ENCODE measurements around the gene STARD3.

The STARD3 gene

DNA sequence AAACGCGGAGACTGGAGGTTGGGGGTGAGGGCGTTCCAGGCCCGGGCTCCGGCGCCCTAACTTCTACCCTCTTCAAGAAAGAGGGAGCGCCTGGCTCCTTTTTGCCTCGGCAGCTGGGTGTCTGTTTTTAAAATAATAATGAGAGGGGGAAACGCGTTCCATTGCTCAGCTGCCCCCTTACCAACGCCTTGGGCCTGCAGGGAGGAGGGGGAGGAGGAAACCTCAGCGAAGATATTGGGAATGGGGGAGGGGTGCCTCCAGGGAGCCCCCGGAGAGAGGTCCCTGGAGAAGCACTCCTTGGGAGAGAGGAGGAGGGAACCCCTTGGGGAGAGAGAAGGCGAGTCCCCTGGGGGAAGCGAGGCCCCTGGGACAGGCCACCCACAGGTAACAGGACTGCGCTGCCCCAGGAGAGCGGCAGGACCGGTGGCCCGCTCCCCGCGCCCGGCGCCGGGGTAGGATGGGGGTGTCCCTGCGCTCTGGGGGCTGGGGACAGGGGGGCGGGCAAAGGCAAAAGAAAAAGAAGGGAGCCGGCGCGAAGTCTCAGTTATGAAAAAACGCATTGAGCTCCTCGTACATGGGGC is 31.9 kb upstream of the STARD3 start:
- DNase-seq, result no peak

DNA sequence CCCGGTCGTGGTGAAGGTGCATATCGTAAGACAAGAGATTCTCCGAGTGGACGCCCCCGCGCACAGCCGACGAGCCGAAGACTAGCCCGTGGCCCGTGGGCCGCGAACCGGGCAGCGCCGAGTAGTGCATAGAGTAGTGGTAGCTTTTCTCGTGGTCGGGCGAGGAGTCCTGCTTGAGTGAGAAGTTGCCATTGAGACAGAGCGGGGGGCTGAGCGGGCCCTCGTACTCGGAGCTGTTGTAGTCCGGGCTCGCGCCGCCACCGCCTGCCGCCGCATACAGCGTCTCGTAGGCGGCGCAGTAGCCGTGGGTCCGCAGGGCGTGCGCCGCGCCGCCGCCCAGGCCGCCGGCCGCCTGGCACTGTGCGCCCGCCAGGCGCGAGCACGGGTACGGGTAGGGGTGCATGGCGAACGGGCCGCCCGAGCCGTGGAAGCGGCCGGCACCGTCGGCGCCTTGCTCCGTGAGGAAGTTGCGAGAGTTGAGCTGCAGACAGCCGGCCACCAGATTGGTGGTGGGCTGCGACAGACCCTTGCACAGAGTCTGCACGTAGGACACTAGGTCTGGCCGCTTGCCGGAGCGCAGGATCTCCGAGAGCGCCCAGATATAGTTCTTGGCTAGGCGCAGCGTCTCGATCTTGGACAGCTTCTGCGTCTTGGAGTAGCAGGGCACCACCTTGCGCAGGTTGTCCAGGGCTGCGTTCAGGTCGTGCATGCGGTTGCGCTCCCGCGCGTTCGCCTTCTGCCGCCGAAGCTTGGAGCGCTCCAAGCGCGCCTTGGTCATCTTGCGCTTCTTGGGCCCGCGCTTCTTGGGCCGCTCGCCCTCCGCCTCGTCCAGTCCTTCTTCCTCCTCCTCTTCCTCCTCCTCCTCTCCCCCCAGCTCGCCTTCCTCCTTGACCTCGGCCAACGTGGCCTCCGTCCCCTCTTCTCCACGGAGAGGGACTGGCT is 31.2 kb upstream of the STARD3 start:
- DNase-seq, result no peak

DNA sequence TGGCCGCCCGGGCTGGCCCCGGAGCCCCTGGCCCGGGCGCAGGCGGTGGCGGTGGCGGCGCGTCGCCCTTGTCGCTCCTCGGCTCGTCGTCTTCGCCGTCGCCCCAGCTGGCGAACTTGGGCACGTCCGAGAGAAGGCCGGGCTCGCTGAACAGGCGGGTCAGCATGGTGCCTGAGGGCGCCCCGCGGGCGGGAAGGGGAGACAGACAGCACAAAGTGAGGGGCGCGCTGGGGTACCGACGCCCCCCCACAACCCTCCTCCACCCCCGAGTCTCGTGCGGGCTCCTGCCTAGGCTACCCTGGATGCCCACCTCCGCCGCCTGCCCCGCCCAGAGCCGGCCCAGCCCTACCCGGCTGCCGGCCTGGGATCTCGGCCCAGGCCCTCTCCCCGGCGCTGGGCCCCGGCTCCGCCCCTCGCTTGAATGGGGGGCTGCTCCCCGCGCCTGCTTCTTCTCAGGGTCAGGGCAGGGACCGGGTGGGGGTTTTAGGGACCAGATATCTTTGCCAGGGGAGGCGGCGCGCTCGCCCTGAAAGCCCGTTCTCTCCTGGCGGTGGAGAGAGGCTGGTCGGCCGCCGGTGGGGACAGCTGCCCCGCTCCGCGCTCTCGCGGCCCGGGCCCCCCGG is 30.4 kb upstream of the STARD3 start:
- DNase-seq, result no peak

DNA sequence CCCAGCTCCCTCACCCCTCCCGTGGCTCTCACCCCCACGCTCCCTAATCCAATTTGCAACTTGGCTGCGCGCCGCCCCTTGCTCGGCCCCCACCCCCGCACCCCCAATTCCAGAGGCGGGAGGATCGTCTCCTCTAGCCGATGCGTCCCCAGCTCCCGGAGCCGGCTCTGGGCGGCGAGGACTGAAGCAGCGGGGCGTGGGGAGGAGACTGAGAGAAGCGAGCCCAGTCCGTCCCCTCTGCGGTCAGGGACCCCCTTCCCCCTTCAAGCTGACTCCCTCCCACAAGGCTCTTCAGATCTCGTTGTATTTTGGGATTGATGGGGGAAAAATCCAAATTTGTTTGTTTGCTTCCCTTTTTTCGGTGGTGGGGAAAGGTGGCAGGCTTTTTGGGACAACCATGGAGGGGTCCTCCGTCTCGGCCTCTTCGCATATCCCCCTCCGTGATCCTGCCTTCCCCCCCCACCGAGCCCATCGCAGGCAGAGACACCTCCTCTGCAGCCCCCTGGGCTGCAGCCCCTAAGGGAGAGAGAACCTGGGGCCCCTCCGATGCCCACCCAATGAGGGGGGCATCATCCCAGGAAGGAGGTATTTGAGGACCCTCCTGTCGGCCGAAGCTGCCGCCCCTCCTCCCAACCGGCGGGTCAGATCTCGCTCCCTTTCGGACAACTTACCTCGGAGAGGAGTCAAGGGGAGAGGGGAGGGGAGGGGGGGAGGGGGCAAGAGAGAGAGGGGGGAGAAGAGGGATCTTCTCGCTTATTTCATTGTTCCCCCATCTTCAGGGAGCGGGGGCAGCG is 29.7 kb upstream of the STARD3 start:
- DNase-seq, result no peak

DNA sequence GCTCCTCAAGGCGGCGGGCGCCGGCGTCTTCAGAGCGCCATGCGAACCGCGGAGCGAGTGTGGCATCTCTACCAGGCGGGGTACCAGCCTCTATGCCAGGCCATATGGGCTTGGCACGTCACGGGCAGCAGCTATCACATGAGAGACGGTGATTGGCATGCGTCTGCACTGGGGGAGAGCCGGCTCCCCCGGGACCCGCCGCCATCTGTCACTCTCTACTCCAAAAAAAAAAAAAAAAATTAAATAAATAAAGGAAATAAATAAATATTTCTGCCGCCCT is 29.2 kb upstream of the STARD3 start, which contains the start of gene NEUROD2:
NEUROD2 (minus strand) TSS at position 70 of the 280 bp plus-strand sequence. CDS start 1,321 bp downstream, outside the sequence.
- DNase-seq, result peak; percentile 94

DNA sequence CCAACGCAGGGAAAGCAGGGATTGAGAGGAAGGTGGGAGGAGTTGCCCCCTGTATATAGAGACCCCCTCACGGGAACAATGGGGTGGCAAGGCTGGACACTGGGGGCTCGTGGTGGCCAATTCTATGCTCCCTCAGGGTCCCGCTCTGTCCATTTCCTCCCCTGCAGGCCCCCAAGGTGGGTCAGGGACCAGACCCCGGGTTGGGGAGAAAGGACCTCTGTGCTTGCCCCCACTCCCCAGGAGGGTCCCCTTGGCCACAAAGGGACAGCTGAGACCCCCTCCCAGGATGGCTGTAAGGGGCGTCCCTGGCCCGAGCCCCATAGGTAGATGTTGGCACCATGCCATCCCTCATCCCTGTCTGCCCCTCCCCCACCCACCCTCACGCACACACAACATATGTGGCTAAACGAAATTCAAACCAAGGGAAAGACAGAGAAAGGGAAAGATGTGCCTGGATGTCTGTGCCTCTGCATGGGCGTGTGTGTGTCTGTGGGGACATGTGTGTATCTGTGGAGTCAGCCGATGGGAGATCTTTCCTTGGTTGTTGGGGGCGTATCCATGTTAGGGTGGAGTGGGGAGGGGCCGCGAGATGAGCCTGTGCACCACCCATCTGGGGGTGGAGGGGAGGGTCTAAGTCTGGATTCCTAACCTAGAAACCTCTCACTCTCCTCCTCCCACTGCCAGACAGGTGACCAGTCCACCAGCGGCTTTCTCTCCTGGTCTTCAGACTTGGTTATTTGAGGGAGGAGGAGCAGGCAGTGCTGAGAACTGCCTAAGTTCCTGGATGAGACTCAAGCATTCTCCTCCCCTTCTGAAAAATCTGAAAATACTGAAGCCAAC is 28.6 kb upstream of the STARD3 start:
- peak; percentile 74 for DNase-seq

DNA sequence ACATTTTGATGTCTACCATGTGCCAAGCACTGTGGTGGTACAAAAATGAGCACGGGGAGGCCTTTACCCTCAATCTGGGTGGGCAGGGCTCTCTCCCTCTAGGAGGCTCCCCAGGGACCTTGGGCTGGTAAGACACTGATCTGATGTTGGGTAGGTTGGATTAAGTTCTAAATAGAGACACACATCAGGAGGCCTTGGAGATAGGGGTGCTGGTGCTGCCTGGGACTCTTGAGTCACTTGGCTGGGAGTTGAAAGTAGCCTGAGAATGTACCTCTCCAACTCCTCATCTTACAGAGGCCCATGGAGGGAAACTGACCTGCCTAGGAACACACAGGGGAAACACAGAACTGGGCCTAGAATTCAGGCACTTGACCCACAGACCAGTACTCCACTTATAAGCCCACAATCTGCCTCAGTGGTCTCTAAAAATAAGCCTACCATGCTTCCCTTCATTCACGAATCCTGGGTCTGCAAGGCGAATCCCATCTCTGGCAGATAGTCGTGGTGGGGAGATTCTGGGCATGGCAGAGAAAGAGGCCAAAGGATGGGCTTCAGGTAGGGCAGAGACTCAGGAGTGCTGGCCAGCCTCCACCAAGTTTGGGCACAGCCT is 27.4 kb upstream of the STARD3 start:
- DNase-seq, result no peak

DNA sequence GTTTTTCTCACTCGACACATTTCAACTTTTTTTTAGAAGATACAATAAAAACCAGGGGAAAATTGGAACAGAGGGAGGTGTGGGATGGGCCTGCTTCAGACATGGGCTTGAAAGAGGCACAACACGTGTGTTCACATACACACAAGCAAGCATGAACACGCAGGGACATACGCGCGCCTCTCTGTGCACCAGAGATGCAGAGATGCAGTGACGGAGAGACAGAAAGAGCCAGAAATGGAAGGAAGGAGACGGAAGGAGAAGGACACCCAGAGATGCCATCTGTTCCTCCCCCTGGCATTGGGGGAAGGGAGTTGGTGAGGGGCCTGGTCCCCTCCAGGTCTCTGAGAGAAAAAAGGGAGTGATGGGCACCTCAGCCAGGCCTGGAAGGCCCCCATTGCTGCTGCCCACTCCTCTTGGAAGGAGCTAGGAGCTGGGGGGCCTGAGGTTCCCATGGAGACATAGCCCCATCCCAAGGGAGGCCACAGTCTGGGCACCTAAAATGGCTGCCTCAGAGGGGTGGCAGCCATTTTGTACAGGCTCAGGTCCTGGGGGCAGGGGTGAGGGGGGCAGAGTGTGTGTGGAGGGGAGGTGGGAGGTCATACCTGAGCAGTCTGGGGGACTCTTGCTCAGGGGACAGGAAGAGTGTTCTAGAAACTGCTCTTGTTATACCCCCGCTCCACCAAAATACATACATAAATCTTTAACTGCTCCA is 25.4 kb upstream of the STARD3 start:
- DNase-seq, result peak; percentile 59

DNA sequence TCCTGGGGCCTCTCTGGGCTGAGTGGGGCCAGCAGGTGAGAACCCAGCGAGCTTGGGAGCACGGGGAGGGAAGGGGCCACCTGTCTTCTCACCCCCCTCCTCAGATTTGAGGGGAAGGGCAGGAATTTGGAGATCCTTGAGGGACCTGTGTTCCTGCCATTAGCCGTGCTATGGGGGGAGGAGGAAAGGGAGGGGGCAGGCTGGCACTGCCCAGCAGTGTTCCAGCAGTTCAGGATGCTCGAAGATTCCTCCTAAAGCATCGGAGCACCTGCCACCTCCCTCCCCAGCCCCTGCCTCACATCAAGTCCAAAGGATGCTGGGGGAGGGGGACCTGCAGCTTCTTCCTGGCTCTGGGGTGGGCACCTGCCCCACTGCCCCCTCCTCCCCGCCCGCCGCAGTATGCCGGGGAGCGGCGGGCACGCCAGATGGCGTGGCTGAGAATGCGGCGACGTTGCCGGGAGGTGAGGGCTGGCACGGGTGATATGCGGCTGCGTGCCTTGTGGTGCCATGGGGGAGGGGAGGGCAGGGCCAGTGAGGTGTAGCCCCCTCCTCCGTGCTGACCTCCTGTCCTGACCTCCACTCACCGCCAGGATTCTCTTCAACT is 24.6 kb upstream of the STARD3 start:
- peak; percentile 76 for DNase-seq

DNA sequence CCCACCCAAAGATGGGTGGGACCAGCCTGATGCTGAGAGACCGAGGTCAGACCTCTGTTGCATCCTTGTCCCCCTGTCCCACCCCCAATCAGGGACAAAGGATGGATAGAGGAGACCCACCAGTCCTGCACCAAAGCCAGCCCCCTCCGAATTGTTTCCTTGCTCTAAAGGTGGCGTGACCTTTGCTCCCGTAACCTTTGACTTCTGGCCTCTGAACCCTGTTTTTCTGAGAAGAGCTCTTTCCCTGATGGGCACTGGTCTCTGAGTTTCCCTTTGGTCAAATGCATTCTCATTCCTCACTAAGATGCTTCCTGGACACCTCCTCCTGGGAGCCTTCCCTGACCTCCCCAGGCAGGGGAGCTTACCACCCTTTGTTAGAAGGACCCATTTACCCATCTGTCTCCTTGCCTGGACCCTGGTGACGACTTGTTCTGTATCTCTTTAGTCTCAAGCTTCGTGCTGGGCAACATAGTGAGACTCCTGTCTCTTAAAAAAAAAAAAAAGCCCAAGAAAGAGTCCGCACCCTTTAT is 23.9 kb upstream of the STARD3 start:
- no peak for DNase-seq

DNA sequence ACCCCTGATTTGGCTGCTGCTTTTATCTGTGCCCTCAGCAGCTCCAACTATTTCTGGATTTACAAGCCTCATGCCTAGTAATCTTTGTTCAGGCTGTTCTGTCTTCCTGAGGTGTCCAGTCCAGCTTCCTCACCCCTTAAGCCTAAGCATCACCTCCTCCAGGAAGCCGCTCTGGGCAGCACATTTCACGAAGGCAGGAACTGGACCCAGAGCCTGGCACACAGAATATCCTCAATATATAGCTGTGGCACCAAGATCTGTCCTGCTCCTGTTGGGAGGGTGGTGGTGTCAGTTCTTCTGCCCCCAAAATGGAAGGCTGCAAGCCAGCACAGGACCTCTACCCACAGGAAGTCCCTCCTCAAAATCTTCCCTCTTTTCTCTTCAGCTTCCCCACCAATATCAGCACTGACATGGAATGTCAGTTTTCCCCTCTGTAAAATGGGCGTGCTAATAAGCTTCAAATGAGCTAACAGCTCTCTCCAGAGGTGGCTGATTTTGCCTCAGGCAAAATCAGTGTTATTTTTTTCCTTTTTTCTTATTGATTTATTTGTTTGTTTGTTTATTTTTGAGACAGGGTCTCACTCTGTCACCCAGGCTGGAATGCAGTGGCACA is 22.3 kb upstream of the STARD3 start:
- no peak for DNase-seq

DNA sequence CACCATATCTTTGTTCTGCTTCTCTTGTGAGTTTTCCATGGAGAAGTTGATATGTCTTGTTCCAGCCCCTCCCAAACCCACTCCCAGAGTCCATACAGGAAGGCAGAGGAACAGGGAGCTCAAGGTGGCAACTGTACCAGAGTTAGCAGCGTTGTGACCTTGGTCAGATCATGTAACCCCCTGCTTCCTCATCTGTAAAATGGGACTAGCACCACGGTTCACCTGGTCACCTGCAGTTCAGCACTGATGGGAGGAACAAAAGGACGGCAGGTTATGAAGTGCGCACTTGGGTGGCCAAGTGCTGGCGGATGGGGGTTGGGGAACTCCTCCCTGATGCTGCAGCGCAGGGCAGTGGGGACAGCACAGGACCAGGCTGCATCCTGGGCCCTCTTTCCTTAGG is 21.5 kb upstream of the STARD3 start:
- no peak for DNase-seq

DNA sequence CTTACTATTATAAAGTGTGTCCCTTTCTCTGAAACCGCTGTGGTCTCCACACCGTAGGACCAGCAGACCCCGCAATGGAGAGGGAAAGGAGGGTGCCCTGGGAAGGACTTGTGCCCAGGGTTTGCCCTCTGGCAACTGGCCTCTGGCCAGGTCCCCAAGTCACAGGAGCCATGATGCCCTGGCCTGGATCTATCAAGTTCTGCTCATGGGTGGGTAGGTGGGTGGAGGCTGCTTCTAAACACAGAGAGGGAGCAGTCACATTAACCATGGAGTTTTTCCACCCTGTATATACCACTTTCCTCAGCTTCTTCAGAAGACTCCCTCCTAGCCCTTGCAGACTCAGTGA is 19.9 kb upstream of the STARD3 start:
- no peak for DNase-seq

DNA sequence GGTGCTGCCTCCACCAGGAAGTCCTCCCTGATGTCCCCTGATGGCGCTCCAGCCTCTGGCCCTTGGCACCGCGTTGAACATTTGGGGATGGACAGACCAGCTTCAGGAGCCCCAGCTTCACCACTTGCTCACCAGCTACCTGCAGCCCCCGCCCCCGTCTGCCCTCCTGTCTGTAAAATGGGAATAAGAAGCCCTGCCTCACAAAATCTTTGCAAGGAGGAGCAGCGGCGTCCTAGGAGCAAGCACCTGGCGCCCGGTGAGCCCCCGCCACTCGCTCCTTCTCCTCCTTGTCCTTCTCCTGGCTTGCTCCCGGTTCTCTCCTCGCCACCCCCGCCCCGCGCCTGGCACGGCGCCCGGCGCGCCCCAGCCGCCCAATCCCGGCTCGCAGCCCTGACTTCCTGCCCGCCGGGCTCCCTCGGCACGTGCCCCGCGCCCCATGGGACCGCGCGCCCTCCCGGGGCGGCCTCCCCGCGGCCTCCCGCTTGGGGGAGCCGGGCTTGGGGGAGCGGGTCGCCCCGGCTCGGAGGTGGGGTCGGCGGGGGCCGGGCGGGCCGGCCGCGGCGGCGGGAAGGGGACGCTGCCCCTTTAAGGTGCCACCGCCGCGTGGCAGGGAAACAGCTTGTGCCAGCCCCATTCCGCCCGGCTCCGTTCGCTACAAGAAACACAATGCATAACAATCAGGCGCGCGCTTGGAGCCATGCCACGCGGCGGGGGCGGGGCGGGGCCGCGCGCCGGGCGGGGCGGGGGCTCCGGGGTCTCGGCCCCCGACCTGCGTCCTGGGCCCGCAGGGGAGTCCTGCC is 19.3 kb upstream of the STARD3 start:
- DNase-seq, result peak; percentile 85

DNA sequence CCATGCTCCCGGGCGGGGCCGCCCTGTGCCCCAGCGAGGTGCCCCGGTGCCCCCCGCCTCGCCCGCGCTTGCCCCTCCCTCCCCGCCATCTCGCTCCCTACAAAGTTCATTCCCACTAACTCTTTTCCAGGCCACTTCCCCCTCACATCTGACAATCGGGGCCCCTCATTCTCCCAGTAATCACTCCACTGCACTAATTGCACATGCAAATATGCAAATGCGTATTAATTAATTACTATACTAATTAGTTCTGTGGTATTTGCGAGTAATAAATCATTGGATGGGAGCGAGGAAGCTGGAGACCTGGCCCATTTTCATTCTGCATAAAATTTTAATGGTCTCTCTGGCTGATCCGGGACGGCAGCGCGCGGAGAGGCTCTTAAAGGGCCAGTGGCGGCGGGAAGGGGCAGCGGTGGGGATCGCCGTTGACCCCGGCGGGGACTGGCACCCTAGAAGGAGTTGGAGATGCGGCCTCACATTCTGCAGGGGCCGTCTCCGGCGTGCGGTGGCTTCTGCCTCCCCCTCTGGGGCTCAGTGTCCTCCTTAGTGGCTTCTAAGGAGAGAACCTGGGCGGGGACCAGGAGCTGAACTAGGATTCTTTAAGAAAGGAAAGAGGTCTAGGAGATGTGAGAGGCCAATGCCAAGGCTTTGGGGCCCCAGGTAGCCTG is 18.6 kb upstream of the STARD3 start:
- DNase-seq, result no peak

DNA sequence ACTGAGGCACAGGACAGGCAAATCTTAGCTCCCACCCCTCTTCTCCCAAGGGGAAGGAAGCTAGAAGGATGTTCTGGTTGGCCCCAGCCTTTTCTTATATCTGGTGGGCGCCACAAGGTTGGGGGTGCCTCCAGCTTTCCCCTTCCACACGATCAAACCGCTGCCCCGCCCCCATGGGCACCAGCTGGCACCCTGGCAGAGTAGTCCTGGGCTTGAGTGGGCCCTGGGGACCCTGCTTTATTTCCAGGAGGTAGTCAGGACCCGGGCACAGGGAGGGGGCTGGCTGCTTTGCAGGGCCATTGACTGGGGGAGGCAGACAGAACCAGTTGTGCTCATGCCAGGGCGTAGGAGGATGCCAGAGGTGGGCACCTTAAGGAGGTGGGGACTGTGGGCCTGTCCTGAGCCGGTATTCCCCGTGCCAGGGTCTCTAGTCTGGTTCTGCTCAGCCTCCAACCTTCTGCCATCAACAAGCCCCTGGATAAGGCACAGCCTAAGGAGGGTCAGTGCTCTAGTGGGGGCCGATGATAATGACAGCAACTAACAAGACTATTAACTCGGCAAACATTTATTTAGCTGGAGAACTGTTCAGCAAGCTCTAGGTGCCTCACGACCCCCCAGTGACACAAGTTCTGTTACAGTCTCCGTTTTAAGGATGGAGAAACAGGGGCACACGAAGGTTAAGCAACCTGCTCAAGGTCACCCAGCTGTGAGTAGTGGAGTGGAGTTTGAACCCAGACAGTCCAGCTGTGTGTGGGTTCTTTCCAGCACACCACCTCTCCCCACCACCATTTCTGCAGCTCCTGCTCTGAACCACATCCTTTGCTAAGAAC is 17.8 kb upstream of the STARD3 start:
- peak; percentile 76 for DNase-seq

DNA sequence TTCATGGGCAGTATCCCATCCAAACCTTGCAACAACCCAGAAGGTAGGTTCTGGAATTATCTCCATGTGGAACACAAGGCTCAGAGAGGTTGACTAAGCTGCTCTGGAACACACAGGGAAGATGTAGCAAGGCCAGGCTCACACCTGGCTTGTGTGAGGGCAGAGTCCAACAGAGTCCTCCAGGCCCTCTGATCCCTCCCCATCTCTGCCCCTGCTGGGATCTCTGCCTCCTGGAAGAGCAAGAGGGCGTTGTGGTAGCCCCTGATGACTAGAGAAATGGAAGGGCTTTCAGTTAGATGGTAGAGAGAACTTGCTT is 17.2 kb upstream of the STARD3 start:
- DNase-seq, result no peak

All from NCI-H2171 (cell line).